HG03108 (cell line): ENCODE measurements around the gene CORO7.
"Not testable (repeated sequence)": the region's sequence is repeated elsewhere in the genome, so short reads cannot be mapped to it uniquely, and the experiment has no call there.

Experiments used
- ATAC-seq: cut with Tn5 transposase; IDR thresholded peaks from one replicate; pipeline ENCODE4 v1.9.1; 2021; ENCODE audit warnings: moderate library complexity; ENCODE audit not compliant: unreplicated experiment

CORO7 gene

GRCh38 chr16:4358831-4359561 is 57.4 kb downstream of the CORO7 start:
- ATAC-seq: no peak

GRCh38 chr16:4358236-4358635 is 58.2 kb downstream of the CORO7 start:
- no peak for ATAC-seq

- ATAC-seq: no peak
Measured at GRCh38 chr16:4356820-4357219, 59.6 kb downstream of the CORO7 start.

GRCh38 chr16:4354512-4355409 is 61.6 kb downstream of the CORO7 start:
- ATAC-seq: no peak

- ATAC-seq: no peak
Measured at GRCh38 chr16:4353675-4354074, 62.7 kb downstream of the CORO7 start.

- no peak for ATAC-seq
Measured at GRCh38 chr16:4352843-4353242, 63.6 kb downstream of the CORO7 start.

- no peak for ATAC-seq
Measured at GRCh38 chr16:4351880-4352279, 64.5 kb downstream of the CORO7 start.

- peak; percentile 86 for ATAC-seq
Measured at GRCh38 chr16:4350787-4351659, 65.4 kb downstream of the CORO7 start, which contains the start of gene PAM16. PAM16 (minus strand) TSS chr16:4351321; CDS start chr16:4351234, 87 bp downstream.

GRCh38 chr16:4350365-4350786 is 66.0 kb downstream of the CORO7 start:
- ATAC-seq: no peak

- ATAC-seq: no peak
Measured at GRCh38 chr16:4349332-4349731, 67.1 kb downstream of the CORO7 start.

- ATAC-seq: no peak
Measured at GRCh38 chr16:4347765-4348509, 68.5 kb downstream of the CORO7 start.

- ATAC-seq: no peak
Measured at GRCh38 chr16:4347010-4347409, 69.4 kb downstream of the CORO7 start.

- no peak for ATAC-seq
Measured at GRCh38 chr16:4345836-4346781, 70.3 kb downstream of the CORO7 start.

- no peak for ATAC-seq
Measured at GRCh38 chr16:4344983-4345835, 71.2 kb downstream of the CORO7 start.

- not testable (repeated sequence) for ATAC-seq
Measured at GRCh38 chr16:4344300-4344982, 72.0 kb downstream of the CORO7 start.

- ATAC-seq: no peak
Measured at GRCh38 chr16:4342866-4343744, 73.3 kb downstream of the CORO7 start.

- no peak for ATAC-seq
Measured at GRCh38 chr16:4341250-4341649, 75.1 kb downstream of the CORO7 start.
